SW480 (cell line): Measurements from ENCODE around the gene BTNL3.
"Not testable (repeated sequence)": the region's sequence is repeated elsewhere in the genome, so short reads cannot be mapped to it uniquely, and the experiment has no call there.

Experiments used
- DNase-seq: peaks from one replicate; pipeline ENCODE4 v3.0.0-alpha.2; 2016; ENCODE audit warnings: low spot score

BTNL3 gene

DNA sequence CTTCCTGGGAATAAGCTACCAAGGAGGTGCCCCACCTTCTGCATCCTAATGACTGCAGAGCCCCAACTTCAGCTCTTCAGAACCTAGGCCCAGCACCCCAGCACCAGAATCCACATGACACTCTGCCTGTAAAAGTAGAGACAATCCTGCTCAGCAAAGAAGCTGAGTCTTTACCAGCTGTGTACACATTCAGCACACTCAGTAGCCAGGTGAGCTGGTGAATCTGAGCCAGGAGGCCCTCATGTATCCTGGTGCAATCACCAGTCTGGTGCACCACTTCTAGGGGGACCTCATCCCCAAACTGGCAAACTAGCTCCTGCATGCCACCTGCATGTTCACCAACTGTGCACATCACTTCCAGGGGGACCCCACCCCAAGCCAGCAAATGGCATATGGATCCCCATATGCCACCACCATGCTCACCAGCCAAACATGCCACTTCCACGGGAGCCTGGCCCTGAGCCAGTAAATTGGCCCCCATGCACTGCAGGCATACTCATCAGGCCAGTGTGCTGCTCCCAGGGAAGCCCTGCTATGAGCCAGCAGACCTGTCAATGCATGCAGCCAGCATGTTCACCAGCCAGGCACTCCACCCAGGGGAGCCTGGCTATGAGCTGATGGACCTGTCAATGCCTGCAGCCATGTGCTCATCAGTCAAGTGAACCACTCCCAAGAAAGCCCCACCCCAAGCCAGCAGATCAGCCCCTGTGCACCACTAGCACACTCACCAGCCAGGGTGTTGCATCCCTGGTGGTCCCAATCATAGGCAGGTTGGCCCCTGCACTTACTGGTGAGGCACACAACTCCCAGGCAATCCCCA lies 35.8 kb downstream of the BTNL3 start:
- no peak for DNase-seq

DNA sequence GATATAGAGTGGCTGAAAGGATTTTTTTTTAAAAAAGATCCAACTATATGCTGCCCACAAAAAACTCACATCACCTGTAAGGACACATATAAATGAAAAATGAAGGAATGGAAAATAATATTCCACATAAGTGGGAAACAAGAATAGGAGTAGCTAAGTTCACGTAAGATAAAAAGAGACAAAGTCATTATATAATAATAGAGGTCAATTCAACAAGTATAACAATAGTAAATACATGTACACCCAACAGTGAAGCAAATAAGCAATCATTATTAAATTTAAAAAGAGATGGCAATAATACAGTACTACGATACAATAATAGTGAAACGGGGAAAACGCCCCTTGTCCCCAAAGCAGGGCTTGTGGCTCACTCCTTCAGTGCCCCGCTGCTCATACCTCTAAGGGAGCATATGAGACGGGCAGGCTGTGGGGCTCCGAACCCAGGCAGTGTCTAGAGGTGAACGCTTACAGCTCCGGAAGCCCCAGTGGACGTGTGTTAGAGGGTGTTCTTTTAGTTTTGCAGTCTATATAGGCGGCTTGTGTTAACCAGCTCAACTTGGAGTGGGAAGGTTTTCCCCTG lies 38.9 kb downstream of the BTNL3 start:
- no peak for DNase-seq

DNA sequence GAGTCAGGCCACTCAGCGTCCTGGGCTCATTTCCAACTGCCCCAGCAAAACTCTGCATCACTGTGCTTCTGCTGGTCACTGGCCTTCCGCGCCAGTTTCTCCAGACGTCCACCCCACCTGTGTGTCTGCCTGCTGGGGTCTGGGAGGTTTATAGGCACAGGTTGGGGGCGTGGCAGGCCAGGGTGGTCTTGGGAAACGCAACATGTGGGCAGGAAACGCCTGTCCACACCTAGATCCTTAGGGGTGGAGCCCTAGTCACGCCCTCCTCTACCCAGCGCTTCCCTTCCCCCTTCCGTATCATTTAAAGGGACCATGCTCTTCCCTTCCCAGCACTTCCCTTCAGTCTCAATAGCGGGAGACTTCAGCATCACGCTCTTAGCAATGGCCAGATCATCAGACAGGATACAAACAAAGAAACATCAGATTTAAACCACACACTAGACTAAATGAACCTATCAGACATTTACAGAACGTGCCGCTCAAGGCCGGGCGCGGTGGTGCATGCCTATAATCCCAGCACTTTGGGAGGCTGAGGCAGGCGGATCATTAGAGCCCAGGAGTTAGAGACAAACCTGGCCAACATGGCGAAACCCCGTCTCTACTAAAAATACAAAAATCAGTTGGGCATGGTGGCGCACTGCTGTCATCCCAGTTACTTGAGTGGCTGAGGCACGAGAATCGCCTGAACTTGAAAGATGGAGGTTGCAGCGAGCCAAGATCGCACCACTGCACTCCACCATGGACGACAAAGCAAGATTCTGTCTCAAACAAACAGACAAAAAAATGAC lies 39.6 kb downstream of the BTNL3 start:
- DNase-seq: peak; percentile 83

DNA sequence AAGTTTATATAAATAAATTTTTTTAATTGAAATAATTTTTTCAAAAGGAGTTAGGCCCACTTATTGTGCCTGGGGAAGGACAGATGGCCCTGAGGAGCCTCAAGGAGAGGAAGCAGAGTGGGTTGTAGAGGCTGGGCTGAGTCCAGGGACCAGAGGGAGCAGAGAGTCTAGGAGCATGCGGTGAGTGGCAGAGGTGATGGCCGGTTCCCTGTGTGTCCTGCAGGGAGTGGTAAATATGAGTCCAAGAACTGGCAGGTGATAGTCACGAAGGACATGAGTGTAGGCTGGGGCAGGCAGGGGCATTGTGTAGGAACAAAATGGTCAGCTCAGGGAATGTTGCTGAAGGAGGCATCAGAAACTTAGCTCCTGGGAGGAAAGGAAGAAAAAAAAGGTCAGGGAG lies 43.1 kb downstream of the BTNL3 start:
- no peak for DNase-seq

DNA sequence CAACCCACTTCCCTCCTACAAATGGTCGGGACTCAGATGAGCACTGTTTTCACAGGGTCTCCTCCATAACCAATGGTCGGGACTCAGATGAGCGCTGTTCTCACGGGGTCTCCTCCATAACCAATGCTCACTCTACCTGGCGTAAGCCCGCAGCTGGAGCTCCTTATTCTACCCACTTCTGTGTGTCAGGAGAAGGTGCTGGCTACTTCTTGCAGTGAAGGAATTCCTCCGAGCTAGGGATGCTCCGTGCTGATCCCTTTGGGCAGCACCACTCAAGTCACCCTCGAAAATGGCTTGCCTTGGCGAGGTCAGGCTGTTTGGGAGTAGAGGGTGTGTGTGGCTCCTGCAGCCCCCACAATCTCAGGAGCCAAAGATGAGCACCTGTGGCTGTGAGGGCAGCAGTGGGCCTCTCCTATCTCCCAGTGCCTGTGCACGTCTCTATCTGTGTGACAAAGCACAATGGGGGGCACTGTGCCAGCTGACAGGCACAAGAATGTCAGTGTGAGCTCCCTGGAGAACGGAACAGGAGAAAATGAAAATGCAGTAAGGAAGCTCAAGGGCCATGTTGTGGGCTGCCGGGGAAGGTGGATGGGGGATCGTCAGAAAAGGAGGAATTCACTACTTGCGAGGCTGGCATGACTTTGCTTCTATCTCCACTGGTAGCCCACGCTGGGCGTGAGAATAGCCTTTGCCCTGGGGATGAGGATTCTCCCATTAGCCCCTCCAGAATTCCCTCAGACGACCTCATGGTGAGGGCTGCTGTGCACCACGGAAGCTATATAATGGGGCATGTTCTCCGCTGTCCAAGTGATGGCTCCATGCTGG lies 47.6 kb downstream of the BTNL3 start:
- no peak for DNase-seq

DNA sequence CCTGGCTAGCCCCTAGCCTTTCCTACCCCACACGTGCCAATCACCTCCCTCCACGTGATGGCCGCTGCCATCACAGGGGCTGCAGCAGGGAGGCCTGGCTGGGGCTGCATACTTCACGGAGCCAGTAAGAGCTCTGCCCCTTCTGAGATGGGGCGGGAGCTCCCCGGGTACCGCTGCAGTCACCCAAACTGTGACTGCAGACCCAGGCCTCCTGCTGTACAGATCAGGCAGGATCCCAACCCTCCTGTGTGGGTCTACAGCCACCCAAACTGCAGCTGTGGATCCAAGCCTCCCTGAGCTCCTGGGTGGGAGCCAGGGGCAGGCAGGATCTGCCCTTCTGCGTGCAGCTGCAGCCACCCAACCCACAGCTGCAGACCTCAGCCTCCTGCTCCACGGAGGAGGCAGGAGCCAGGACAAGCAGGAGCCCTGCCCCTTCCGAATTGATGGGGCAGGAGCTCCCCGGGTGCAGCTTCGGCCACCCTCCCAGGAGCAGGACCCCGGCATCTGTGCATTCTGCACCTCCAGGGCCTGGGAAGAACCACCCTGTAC lies 48.2 kb downstream of the BTNL3 start:
- DNase-seq: no peak

DNA sequence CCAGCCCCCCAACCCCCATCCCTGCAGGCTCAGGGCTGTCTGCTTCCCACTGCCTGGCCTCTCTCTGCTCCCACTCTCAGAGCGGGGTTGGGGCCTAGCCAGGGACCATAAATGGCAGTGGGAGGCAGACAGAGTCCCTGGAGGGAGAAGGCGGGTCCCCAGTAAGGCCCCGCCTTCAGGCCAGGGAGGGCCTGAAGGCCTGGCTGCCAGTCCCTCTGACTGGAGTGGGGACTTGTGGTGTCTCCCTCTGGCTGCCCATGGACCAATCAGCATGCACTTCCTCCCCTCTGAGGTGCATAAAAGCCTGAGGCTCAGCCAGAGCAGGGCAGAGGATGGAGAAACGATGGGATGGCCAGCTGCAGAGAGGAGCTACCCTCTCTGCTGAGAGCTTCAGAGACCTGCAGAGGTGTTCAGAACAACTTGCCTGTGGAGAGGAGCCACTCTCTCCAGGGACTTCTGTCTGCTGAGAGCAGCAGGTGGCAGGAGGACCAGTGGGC lies 48.8 kb downstream of the BTNL3 start:
- peak; percentile 49 for DNase-seq

DNA sequence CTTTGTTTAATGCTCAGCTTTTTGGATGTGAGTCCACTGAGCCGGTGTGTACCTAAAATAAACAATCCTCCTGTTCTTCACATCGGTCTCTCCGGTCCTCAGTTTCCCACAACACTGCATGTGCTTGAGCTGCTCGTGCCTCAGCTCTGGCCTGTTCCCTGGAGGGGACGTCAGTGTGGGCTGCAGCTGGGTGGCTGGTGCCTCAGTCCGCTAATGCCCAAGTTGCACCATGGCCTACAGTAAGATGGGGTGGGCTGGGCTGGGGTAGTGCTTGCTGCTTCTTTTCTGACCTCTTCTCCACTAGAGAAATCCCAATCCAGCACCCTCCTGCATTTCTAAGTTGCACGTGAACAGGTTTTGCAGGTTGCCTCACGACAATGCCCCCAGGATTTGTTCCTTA lies 50.8 kb downstream of the BTNL3 start:
- no peak for DNase-seq

DNA sequence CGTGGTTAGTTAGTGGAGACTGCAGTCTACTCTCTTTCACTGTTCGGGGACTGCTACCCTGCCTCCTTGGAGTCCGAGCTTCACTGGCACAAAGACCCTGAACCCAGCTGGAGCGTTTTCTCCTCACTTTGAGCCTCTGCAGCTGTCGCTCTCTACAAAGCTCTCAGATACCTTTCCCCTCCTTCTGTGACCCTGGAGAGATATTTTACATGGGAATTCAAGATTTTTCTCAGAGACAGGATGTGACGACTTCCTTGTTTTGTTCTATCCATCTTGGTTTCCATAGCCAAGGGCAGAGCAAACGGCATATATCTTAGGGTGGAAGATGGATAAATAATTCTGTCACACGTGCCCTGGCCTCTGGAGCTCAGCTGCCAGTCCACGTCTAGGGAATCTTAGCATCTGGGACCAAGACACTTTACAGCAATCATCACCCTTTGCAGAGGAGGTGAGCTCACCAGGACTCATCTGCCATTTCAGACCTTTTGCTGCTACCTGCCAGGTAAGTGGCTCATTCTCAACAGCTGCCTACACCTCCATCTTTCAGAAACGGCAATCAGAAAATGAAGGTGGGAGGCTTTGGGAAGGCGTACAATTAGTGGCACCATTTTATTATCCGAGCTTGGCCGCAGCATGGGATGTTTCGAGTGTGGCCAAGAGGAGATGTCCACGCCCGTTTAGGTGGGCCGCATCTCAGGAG lies 51.4 kb downstream of the BTNL3 start, which contains the start of gene BTNL9:
Gene BTNL9, plus strand, starts transcription at position 336 of the 700 bp plus-strand sequence. CDS start 5,224 bp downstream, outside the sequence.
- DNase-seq: no peak

DNA sequence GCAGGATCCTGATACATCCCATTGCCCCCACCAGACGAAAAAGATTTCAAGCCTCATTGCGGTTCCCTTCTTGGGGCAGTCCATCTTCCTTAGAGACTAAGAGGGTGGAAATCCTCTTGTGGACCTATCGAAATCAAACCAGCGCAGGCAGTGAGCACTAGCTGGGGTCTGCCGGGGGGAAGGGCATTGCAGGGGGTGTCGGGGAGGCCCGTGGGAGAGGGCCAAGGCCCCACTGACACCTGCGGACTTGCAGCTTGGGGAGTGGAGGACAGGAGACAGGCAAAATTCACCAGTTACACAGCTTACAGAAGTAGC lies 51.9 kb downstream of the BTNL3 start:
- no peak for DNase-seq

DNA sequence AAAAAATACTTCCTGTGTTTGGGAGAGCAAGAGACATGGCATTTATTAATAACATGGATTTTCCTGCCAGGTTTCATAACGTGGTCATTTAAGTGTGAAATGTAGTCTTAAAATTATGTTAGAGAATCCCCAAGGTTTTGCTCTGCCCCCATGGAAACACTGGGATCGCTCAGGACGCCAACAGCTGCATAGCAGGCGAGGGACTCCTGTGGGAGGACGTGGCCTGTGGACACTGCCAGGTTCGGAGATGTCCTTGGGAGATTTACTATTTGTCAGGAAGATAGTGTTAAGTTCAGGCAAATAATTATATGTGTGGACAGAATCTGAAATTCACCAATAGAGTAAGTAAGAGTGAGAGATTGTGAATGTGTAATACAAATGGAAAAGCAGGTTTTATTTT lies 52.4 kb downstream of the BTNL3 start:
- DNase-seq: no peak

DNA sequence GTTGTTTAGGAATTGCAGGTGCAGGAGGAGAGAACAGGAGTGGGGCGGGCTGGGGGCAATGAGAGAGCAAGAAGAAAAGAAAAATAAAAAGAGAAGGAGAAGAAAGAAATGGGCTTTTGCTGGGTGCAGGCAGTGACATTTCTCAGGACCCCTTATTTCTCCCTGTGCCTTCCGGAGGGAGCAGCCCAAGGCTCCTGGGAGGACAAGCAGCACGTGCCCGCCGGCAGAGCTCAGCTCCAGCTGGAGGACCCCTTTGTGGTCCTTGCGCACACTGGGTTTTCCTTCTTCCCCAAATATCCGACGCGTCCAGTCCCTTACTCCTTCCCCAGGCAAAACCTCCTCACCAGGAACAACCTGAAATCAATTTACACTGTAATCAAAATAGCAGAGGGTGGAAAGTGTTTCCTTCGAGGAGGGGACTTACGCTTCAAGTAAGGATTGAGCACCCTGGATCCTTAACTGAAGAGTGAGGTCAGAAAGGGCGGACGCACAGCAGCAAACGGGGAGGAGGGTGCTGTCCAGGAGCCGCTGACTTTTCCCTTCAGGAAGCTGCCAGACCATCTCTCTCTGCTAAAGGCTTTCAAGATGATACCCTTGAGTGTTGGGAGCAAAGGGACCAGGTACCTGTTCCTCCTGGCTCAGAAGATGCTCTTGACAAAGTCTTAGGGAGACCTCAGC lies 53.5 kb downstream of the BTNL3 start:
- DNase-seq: no peak

DNA sequence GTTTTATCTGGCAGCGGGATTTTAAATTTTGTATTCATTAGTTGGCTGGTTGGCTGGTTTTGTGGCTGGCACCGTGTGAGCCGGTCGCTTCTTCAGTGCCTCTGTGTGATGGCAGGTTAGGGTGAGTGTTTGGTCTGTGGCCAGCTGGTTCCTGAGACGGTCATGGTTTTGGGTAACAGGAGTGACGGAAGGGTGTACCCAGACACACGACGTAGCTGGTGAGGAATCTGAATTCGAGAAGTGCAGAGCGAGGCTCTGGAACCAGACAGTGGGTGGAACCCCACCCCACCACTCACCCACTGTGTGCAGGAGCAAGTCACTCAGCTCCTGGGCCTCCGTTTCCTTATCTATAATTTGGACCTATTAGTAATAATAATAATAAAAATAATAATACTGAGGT lies 54.1 kb downstream of the BTNL3 start:
- DNase-seq: no peak

DNA sequence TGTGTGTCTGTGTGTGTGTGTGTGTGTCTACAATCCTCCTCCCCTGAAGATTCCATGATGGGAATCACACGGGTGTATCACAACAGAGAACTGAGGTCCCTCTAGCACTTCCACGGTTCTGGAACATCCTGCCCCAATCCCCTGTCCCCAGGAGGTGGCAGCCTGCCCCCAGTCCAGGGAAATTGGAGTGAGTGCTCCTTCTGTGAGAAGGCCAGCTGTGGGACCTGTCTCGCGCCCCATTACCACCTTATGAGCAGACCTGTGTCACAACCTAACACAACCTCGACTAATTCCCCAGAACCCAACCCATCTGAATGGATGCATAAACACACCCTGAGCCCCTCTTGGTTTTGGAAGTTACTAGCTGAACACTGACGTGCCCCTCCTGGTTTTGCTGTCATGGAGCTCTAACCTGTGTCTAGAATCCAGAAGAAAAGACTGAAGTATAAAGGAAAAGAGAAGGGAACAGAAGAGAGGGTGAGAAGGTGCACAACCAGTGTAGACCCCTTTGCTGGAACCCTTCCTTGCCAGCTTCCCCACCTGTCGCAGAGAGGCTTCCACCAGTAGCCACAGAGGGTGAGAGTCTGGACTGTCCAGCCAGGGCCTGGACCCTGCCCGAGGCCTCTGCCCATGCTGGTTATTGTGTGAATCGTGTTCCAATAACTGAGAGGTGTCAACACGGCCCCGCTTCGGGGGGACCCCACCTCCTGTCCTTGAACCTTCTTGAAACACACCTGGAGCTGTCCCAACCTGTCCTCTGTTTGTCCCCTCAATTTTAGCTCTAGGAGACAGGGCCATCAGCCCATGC lies 54.8 kb downstream of the BTNL3 start:
- DNase-seq: no peak

DNA sequence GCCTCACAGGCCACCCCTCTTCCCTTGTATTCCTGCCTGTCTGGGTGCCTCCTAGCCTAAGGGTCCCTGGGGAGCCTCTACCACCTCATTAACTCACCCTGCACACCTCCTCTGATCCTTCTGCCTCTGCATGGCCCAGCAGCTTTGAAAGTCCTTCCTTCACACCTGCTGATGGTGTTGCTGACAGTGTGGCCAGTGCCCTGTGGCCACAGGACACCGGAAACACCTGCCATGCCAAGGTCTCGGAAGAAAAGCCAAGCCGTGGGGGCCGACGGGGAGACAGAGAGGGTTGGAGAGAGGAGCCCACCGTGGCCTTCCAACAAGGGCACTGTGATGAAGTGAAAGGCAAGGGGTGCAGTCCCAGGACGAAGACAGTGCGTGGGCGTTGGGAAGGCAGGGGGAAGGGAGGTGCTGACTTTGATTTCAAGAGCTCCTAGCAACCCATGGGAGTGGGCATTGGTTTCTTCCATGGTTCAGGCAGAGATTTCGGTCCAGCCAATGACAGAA lies 55.5 kb downstream of the BTNL3 start:
- no peak for DNase-seq

DNA sequence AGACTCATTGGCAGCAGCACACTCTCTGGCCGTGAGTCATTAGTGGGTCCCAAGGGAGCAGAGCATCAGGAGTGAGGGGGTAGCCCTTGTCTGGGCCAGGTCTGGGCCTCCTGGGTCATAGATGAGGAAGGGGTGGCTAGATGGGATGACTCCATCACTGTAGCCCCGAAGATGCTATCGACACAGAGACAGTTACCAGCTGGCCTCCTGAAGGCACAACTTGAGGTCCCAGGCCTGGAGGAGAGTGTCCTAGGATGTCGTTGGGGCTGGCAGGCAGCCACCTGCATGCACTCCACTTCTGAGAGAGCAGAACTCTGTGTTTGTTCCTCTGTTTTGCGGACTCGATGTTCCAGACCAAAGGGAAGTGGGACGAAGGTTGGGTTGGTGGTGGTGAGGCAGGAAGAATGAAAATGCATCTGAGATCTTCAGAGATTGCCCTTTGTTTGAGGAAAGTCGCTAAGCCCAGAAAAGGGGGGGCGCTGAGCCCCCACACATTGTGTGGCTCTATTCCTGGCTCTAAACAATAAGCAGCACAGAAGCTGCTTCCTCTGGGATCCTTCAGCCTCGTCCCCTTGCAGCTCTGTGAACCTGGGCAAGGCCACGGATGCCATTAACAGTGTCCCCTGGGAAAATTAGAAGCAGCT lies 56.1 kb downstream of the BTNL3 start:
- DNase-seq: no peak

DNA sequence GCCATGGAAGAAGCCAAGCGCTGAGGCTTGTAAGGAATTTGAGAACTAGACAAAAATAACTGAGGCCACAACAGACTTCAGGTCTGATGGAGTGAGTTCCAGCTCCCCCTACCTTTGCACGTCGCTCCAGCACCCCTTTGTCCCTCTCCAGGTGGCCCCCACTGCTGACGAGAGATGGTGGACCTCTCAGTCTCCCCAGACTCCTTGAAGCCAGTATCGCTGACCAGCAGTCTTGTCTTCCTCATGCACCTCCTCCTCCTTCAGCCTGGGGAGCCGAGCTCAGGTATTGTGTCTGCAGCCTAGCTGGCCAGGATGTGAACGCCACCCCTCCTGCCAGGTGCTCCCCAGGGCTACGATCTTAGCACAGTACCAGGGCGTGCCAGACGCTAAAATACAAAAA lies 56.7 kb downstream of the BTNL3 start:
- no peak for DNase-seq

DNA sequence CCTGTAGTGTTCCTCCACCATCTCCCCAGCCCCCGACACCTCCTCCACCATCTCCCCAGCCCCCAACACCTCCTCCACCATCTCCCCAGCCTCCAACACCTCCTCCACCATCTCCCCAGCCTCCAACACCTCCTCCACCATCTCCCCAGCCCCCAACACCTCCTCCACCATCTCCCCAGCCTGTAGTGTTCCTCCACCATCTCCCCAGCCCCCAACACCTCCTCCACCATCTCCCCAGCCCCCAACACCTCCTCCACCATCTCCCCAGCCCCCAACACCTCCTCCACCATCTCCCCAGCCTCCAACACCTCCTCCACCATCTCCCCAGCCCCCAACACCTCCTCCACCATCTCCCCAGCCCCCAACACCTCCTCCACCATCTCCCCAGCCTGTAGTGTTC lies 57.2 kb downstream of the BTNL3 start:
- not testable (repeated sequence) for DNase-seq

DNA sequence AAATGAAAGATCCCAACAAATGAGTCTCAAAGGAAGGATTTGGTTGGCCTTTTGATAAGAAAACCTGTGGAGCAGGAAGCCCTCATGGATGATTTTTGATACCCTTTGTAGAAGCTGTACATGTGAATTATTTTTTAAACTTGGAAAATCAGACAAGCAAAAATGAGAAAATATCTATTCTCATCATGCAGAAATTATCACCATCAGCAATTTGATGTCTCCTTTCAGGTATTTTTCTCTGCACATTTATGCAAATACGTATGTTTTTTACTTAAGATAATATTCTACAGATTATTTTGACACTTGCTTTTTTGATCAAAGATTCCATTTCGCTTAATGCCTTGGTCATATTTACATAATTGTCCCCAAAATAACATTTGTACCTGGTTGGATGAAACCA lies 58.6 kb downstream of the BTNL3 start:
- DNase-seq: no peak
